GM21825 (cell line): ENCODE measurements around the gene SUPV3L1.
A peak's percentile ranks its signal among the peaks of the same experiment; 100 is the strongest.
"Not testable (repeated sequence)": the region's sequence is repeated elsewhere in the genome, so short reads cannot be mapped to it uniquely, and the experiment has no call there.

Experiments
- ATAC-seq: cut with Tn5 transposase; IDR thresholded peaks from one replicate; pipeline ENCODE4 v1.9.1; 2021; ENCODE audit warnings: mild to moderate bottlenecking, moderate library complexity; ENCODE audit not compliant: unreplicated experiment

Gene SUPV3L1

DNA sequence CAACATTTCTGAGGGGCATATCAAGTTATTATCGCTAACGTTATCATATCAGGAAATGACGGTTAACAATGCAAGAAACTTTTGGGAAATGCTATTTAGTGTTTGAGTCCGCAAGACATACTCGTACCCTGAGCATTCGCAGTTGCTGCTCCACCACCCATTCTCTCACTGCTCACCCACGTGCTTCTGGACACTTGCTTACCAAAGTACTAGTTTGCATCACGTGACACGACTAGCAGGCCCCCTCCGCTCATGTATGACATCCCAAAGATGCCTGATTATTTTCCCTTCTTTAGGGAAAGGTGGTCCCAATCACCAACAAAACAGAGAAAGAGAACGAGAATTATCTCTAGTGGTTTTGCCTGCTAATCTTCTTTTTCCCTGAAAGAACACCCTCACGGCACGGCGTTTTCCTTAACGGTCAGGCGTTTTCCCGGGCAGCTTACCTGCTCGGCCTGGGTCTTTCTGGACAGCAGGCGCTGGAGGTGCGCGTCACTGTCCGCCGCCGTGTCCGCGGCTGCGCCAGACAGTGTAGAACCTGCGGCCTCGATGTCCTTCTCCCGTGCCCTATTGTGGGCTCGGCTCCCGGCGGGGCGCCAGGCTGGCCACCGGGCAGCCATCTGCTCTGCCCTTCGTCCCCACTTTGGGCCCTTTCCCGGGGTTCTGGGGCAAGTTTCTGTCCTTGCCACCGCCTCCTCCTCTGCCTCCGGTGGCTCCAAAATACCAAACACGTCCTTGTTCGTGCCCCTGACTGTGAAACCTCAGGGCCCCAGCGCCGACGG is at the start of gene SUPV3L1:
Gene SUPV3L1 (plus strand): TSS at position 492 of the 782 bp plus-strand sequence. CDS start 58 bp downstream, at position 550.
- peak; percentile 83 for ATAC-seq

DNA sequence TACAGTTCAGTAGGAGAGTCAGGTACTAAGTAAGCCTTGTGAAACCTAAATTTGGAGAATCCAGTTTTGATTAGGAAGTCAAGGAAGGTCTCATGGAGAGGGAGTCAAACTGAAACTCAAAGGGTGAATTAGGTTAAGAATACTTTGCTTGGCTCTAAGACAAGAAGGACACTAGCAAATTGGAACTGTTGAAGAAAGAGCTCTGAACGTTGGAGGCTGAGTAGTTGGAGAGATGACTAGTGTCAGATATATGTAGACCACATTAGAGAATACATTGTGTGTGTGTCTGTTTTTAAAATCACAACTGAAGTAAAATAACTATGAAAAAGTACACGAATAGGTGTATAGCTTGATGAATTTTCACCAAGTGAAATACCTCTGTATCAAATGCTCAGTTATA is 49.8 kb upstream of the SUPV3L1 start:
- no peak for ATAC-seq

- no peak for ATAC-seq
Measured at GRCh38 chr10:69139961-69140360, 40.1 kb upstream of the SUPV3L1 start.

DNA sequence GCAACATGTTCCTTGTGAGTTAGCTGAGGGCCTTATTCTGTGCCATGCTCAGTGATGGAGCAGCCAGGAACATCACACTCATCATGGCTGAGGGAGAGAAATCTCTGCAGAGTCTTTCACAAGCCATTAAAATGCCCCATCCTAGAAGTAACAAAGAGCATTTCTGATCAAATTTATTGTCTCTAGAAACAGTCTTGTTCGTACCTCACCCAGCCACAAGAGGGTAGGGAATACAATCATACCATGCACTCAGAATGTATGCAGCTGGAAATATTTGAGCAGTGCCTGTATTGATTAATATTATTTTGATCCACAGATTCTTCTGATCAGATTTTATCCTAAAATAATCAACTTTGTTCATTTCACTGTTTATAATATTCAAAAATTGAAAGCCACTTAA is 38.7 kb upstream of the SUPV3L1 start:
- ATAC-seq = no peak

DNA sequence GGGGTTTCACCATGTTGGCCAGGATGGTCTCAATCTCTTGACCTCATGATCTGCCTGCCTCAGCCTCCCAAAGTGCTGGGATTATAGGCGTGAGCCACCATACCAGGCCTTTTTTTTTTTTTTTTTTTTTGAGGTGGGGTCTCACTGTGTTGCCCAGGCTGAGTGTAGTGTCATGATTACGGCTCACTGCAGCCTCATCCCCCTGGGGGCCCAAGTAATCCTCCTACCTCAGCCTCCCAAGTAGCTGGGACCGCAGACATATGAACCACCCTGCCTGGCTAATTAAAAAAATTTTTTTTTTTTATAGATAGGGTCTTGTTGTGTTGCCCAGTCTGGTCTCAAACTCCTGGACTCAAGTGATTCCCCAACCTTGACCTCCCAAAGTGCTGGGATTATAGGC is 38.0 kb upstream of the SUPV3L1 start:
- not testable (repeated sequence) for ATAC-seq

DNA sequence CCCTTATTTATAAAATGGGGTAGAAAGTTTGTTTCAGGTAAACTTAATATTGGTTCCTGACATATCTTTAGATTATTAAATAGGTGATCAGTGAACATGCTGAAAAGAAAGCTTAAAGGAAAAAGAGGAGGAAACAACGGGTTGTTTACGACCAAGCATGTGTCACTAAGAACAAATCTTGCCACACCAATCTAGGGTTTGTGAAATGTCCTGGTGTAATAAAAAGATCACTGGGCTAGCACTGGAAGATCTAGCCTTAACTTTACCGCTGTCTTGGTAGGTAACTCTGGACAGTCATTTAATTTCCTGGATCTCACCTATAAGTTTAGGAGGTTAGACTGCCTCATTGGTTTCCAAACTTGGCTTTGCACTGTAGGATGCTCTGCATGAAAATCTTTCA is 37.1 kb upstream of the SUPV3L1 start:
- no peak for ATAC-seq

GRCh38 chr10:69145329-69145728 is 34.7 kb upstream of the SUPV3L1 start:
- ATAC-seq = no peak

GRCh38 chr10:69145864-69146263 is 34.2 kb upstream of the SUPV3L1 start:
- ATAC-seq = no peak

DNA sequence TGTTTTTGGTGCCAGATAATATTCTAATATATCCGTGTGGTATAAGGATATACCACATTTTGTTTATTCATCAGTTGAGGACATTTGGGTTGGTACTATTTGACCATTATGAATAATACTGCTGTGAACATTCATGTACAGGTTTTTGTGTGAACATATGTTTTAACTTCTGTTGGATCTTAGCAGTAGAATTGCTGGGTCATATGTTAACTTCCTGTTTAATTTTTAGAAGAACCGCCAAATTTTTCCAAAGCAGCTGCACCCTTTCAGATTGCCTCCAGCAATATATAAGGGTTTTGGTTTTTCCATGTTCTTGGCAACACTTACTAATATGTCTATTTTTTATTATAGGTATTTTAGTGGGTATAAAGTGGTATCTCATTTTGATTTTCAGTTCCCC is 33.3 kb upstream of the SUPV3L1 start:
- no peak for ATAC-seq

DNA sequence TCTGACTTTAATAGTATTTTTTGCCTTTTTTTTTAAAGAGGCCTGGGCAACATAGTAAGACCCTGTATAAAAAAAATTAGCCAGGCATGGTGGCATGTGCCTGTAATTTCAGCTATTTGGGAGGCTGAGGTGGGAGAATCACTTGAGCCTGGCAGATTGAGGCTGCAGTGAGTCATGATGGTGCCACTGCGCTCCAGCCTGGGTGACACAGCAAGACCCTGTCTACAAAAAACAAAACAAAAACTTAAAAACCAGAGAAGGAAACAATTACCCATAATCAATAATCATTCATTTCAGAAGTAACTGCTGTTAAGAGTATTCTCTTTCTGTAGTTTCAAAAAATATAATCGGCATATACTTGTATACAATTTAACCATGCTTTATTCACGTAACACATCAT is 28.1 kb upstream of the SUPV3L1 start:
- ATAC-seq = no peak

GRCh38 chr10:69153227-69153626 is 26.8 kb upstream of the SUPV3L1 start:
- no peak for ATAC-seq

DNA sequence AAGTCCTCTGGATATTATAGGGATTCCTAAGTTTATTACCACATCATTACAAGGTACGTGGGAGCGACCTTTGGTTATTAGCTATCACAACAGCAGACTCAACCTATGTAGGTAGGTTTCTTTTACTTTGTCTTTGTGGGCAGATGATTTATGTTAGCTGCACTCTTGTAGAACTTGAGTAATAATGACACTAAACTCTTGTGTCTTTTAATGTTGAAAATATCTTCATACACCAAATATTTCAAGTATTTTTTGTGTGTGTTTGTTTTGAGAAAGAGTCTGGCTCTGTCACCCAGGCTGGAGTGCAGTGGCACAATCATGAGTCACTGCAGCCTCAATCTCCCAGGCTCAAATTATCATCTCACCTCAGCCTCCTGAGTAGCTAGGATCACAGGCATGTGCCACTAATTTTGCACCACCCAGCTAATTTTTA is 19.2 kb upstream of the SUPV3L1 start:
- no peak for ATAC-seq

GRCh38 chr10:69168493-69168892 is 11.5 kb upstream of the SUPV3L1 start:
- no peak for ATAC-seq

DNA sequence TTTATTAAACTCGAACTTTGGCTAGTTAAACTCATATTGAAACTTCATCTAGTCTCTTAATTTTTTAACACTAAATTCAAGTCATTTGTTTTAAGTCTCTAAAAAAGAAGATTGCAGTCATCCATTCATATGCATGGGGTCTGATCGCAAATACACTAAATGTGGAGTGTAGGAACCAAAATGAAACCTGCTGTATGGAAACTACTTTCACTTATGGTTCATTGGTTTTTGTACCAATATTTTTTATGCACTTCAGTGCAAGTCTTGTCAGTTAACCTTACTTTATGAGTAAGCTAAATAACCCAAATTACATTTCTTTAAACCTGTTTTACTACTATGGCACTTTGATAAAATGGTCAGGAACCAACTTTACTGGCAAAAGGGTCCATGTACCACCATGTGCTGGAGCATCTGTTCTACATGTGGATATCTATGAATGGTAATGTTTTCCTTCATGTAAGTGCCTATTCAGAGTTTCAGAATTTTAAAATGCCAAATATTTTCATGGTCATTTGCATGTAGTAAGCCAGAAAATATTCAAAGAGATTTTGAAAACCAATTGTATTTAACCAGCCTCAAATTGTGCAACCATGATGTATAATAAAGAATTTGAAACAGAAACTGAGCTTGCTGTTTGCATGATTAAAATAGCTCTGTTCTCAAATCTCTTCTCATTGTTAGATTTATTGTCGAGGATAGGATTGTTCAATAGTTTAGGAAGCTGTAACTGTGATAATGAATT is 7.6 kb upstream of the SUPV3L1 start:
- ATAC-seq = no peak

- ATAC-seq = not testable (repeated sequence)
Measured at GRCh38 chr10:69175326-69175725, 4.7 kb upstream of the SUPV3L1 start.

DNA sequence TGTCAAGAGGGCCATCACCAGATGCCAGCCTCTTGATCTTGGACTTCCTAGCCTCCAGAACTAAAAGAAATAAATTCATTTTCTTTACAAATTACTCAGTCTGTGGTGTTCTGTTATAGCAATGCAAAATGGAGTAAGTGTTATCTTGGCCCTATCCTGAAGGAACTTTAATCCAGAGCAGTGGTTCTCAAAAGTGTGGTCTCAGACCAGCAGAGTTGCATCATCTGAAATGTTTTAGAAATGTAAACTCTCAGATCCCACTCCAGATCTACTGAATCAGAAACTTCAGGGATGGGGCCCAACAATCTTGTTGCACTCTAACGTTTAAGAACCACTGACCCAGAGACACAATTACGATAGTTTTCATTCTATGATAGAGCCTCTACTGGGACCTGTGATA is 3.2 kb upstream of the SUPV3L1 start:
- ATAC-seq = no peak

GRCh38 chr10:69179089-69179742 is 818 bp upstream of the SUPV3L1 start:
- ATAC-seq = peak; percentile 14

DNA sequence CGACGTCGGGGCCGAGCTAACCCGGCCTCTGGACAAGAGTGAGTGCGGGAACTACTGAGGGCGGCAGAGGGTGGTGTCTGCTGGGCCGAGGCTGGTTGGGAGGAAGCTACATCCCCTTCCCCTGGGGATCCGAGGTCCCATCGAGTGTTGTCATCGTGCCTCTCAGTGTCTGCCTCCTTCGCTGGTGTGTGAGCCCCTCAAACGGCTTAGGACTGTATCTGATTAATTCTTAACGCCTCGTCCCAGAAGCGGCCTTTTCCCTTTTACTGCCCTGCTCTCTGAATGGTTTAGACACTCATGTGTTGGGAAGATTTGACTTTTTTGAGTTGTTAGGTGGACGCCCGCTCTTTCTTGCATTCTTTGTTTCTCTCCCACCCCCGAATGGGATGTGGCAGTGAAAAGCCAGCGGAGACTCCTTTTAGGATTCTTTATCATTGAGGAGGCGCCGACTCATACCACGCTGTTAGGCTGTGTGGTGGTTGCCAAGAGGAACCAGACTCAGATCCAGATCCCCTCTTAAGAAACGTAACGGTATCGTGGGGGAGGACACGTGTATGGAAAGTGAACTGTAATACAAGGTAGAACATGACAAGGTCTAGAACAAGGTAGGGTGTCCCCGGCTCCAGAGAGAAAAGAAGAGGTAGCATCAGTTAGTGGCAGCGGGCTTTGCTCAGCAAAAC is 631 bp downstream of the SUPV3L1 start:
- ATAC-seq = no peak

DNA sequence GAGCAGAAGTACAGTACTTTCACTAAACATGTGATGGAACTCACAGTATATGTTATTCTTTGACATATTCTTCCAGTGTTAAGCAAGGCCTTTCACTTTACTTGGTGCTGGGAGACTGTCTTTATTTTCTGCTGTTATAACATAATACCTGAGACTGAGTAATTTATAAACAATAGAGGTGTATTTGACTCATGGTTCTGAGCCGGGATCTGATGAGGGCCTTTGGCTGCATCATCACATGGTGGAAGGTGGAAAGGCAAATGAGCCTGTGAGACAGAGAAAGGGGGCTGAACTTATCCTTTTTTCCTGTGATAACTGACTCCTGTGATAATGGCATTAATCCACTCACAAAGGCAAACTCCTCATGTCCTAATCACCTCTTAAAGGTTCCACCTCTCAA is 1.4 kb downstream of the SUPV3L1 start:
- no peak for ATAC-seq

DNA sequence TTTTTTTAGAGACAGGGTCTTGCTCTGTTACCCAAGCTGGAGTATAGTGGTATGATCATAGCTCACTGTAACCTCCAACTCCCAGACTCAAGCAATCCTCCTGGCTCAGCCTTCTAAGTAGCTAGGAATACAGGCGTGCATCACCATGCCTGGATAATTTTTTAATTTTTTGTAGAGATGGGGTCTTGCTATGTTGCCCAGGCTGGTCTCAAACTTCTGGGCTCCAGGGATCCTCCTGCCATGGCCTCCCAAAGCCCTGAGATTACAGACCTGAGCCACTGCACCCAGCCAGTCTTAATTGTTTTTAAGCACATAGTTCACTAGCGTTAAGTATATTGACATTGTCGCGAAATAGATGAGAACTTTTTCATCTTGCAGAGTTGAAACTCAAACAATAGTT is 2.0 kb downstream of the SUPV3L1 start:
- ATAC-seq = no peak

DNA sequence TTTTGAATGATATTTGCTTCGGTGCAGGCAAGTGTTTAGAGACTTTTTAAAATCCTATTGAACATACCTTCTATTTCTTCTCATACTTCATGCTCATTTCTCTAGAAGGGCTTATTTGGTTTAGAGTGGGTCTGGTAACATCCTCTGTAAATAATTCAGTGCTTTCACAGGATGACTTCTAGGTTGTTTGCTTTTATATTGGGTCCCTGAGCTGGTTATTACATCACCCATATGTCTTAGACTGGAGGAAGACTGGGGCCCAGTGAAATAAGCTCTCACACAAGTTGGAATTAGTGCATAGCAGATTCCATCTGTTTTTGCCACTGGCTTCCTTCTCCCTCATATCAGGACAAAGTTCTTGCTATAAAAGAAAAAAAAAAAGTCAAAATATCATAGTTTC is 6.5 kb downstream of the SUPV3L1 start:
- ATAC-seq = no peak
